HPDE6-E6E7 (cell line): ENCODE data around the gene ABO.
"Not testable (repeated sequence)": the region's sequence is repeated elsewhere in the genome, so short reads cannot be mapped to it uniquely, and the experiment has no call there.

Experiments used
- DNase-seq: peaks from one replicate; pipeline ENCODE4 v3.0.0; 2011; ENCODE audit warnings: missing footprints; ENCODE audit errors: extremely low spot score

ABO gene

DNA sequence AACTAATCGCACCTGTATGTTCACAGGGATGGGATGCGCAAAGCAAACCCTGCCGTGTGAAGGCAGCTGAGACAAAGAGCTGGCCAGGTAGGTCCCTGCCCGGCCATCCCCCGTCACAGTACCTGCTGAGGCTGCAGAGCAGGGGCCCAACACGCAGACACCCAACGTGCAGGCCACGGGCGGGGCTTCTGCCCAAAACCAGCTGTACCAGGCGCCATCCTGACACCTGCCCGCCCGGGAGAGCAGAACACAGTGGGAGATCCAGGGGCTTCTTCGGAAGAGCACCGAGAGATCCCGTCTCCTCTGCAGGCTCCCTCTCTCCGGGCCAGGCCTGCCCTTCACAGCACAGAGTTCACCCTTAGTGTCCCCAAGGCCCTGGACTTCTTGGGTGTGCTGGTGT, 28.4 kb downstream of the ABO start:
- DNase-seq = no peak

- no peak for DNase-seq
Measured at GRCh38 chr9:133242991-133243390, 32.0 kb downstream of the ABO start.

DNA sequence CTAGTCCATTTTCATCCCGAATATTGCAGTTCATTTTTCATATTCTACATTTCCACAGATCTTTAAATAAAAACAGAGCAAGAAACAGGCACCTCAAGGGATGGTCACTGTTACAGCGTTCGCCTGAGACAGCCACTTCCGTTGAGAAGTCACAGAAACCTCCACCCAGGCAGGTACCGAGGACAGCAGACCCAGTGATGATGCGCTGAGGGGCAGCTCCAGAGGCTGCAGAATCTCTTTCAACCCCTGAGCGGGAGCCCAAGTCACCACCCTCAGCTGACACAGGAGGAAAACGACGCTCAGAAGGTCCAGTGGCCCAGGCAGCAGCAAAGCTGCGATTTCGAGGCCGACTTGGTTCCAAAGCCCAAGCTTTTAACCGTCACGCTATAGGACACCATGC, 32.8 kb downstream of the ABO start:
- DNase-seq = no peak

DNA sequence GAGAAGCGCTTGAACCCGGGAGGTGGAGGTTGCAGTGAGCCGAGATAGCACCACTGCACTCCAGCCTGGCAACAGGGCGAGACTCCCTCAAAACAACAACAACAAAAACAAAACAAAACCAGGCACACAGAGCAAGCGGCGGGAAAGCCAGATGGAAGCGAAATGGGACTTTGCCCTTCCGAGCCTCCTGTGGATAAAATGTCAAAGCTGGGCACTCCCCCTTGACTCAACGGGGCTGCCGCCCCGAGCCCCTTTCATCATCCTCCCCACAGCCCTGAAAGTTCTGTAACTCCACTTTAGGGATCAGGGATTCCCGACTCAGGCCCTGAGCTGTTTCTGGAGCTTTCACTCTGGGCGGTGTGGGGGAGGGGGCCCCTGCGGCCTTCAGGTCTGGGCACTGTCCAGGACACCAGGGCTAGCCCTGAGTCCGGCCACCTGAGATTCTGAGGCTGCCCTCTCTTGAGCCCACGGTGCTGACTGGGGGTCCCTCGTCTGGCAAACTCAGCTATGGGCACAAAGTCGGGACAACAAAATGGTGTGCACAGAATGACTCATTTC, 35.4 kb downstream of the ABO start:
- DNase-seq = no peak

DNA sequence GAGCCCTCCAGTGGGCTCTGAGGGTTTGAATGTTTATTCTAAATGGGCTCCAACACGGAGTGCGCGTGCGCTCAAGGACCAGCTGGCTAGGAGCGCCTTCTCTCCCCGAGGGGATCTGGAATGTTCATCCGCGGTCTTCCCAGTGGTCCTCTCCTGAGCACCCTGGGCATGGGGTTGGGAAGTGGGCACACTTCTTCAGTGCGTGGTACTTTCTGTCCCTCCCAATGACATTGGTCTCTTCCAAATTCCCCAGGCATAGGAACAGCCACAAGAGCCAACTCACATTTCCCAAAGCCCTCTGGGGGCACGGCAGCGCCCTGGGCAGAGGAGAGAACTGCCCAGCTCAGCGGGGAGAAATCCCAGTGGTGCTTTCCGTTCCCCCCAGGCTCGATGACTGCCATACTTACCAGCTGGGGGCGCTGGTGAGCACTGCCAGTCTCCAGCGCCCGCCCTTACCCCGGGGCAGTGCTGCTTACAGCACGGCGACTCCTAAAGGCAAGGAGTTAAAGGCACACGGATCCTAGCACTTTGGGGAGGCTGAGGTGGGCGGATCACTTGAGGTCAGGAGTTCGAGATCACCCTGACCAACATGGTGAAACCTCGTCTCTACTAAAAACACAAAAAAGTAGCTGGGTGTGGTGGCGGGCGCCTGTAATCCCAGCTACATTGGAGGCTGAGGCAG, 36.0 kb downstream of the ABO start:
- DNase-seq = no peak

GRCh38 chr9:133238272-133238850, 36.6 kb downstream of the ABO start:
- no peak for DNase-seq

GRCh38 chr9:133237035-133237731, 37.8 kb downstream of the ABO start:
- DNase-seq = no peak

DNA sequence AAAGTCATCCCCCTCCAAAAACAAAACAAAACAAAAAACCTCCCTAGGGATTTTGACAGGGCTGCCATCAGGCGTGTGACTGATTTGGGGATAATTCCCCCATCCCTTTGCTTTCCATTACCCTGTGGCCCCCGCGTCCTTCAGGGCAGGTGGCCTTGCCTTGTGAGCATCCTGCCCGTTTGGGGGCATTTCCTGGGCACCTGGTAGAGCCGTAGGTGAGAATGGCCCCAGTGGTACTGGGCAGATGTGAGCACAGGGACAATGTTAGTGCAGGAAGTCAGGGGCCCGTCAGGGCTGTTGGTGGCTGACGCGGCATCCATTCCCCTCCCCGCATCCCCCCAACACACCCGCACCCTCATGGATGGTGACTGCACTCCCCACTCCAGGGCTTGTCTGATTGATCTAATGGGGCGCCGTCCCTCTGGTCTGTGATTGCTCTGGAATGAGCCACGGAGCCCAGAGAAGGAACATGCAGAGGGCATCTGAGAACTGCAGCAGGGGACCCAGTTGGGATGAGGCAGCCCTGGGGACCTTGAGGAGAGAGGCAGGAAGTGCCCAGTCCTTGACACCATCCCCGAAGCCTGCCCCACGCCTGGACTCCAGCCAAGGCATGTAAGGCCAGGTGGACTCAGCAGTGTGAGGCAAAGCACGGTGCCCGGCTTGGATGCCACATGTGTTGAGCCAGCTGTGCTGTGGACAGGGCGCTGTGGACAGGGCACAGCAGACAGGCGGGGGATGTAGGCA, 38.5 kb downstream of the ABO start:
- DNase-seq = not testable (repeated sequence)

GRCh38 chr9:133235549-133236222, 39.3 kb downstream of the ABO start:
- DNase-seq = no peak

DNA sequence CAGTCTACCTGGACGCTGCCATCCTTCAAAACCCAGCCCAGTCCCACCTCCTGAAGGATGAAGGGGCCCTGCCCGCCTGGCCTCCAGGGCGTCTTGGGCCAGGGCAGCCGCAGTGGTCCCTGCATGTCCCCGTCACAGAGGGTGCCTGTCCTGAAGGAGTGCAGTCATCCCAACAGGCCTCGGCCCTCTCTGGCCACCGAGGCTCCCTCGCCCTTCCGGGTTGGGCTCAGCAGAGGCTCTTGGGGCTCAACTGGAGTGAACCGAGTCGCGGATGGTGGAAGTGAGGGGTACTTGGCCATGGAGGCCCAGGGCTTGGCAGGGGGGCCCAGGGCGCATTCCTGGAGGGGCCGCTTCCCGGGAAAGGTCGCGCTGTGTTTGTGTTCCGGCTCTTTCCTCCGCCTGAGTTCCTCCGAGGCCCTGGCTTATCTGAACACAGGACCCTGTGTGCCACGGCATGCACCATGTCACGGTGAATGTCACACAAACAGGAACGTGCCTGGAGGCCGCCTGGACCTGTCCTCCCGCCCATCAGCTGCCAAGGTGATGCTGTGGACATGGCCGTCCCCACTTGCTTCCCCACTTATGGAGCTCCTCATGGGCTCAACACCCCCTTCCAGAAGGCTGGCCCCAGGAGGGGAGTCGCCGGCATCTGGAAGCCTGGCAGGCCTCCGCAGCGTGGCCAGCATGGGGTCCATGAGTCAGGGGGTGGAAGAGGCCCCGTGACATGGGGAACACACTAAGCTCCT, 40.3 kb downstream of the ABO start:
- no peak for DNase-seq

DNA sequence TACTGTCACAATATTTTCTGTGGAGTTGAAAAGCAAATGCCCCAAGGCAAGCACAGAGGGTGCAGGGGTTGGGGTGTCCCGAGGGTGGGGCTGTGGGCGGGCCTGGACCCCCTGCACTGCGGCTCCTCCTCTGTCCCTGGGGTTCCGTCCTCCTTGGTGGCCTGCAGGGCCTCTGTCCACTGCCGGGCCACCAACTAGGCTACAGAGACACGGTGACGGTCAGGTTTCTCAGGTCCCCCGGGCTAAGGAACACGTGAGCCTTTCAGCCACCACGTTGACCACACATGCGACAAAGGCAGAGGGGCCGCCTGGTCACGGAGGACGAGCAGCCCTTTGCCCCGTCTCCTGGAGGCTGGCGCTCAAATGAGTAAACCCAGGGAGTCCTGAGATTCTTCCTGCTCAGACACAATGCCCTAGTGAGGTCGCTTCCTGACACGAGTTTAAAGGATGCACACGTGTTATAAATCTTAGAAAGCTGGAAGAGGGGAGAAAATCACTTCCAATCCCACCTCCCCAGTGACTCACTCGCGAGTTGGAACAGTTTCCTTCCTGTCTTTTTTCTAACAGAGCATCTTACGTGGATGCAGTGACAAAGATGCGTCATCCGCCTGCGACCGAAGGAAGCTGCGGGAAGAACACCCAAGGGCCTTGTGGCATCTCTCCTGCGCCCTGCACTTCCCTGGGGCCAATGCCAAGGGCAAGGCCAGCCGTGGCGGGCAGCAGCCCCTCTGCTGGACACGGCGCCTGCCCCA, 41.1 kb downstream of the ABO start:
- no peak for DNase-seq

- not testable (repeated sequence) for DNase-seq
Measured at GRCh38 chr9:133231934-133232568, 43.0 kb downstream of the ABO start.

- DNase-seq = not testable (repeated sequence)
Measured at GRCh38 chr9:133230514-133230913, 44.5 kb downstream of the ABO start.

DNA sequence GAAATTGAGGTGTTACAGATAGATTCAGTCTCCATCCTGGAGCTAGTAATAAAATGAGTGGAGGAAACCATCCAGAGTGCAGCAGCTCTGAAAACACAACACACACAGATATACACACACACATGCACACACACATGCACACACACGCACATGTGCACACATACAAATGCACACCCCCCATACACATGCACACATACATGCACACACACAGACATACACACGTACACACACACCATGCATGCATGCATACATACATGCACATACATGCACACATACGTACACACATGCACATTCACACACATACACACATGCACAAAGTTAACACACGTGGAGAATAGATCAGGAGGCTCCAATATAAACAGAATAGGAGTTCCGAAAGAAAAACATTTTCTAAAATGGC, 44.9 kb downstream of the ABO start:
- DNase-seq = no peak

DNA sequence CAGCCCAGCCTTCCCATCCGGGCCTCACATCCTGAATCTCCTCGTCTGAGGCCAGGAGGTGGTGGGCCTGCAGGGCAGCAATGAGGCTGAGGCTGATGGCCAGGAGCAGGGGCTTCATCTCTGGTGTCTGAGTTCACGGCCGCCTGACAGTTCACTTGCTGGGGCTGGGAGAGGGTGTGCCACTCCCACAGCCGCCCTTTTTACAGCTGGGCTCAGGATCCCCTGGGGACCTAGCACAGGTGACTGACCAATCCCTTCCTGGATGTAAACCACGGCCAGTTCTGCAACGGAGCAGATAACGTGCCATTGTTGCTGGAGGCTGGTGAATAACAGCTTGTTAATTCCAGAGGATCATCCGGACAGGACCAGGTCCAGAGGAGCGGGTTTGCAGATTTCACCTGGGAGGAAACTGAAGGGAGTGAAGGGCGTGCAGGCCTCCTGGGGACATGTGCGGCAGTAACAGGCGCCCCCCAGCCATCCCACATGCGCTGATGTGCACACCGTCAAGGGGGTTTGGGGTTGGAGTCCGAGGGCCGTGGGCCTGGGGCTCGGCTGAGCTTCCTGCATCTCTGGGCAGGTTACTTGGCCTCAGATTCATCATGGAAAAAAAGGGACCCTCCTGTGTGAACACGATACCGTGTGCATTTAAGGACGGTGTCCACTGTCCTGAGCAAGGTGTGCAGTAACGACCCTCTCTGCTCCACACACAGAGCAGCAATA, 46.4 kb downstream of the ABO start:
- DNase-seq = not testable (repeated sequence)

DNA sequence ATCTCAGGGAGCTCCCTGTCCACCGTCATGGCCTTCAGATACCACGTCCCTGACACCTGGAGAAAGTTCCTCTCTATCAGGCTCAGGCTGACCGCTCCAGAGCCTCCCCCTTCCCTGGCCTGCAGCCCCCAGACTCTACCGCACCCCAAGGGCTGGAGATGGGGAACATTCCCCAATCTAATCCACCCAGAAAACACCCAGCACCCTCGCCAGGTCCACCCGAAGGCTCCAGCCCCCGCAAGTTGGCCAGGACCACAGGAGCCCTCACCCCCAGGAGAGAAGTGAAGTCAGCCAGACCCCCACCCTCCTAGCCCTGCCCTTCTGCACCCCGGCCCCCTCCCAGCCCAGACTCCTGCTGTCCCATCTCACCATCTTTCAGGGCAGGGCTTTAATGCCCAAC, 47.0 kb downstream of the ABO start:
- not testable (repeated sequence) for DNase-seq

DNA sequence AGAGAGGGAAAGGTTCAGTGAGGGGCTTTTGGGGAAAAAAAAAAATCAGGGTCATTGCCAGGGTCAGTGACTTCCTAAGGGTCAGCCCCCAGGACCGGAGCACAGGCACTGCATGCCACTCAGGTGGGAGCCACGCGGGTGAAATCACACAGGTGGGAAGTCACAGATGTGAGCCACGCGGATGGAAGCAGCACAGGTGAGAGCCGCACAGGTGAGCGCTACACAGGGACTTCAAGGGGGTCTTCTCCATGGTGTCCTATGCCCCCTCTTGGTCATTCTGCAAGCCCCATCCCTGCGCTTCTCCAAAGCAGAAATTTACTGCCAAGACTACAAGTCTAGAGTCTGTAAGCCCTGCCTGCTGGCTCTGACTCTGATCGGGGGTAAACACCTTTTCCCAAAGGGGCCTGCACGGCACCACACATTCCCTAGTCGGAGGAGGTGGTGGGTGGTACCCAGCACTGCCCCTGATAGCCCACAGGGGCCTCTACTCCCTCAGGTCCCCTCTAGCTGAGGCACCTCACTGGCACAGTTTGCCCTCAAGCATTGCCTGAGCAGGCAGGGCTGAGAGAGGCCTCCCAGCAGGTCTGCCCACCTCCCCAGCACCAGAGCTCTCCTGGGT, 47.6 kb downstream of the ABO start:
- DNase-seq = no peak
